Iris pigment epithelial cell (primary cell): ENCODE results near the gene TPST2.
A peak's percentile ranks its signal among the peaks of the same experiment; 100 is the strongest.

Source experiments
- DNase-seq: peaks from one replicate; pipeline ENCODE4 v3.0.0-alpha.2; 2011; ENCODE audit warnings: low read depth

TPST2 gene

GRCh38 chr22:26610072-26610958 lies 20.4 kb upstream of the TPST2 start:
- DNase-seq = peak; percentile 67

GRCh38 chr22:26609287-26609686 lies 19.4 kb upstream of the TPST2 start:
- DNase-seq = no peak

DNA sequence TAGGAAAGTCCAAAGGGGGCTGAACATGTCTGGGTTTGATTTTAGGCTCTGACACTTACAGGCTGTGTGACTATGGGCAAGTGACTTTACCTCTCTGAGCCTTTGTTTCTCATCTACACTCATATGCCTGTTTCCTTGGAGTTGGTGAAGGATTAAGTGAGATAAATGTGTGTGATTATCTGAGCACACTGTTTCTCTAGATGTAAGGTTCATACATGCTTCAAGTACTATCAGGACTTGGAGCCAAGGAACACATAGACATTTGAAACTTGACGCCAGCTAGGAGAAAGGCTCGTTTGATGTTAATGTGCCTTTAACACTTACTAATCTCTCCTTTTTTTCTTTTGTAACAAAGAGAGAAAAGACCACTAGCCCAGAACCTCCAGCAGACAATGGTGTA lies 18.2 kb upstream of the TPST2 start:
- DNase-seq = no peak

DNA sequence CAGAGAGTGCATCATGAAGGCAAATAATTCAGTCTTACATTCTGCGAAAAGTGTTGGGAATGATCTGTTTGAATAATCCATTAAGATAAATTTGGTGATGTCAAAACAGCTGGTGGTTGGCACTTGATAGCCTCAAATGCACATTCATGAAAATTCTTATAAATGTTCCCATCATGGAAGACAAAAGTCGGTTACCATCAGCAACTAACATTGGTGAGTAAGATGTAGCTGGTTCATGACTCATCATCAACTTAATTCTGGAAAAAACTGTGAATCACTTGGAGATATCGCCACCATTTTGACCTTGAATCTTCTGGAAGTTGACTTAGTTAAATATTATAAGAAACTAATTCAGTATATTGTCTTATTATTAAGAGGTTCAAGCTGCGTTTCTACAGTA lies 16.7 kb upstream of the TPST2 start:
- DNase-seq = peak; percentile 76

DNA sequence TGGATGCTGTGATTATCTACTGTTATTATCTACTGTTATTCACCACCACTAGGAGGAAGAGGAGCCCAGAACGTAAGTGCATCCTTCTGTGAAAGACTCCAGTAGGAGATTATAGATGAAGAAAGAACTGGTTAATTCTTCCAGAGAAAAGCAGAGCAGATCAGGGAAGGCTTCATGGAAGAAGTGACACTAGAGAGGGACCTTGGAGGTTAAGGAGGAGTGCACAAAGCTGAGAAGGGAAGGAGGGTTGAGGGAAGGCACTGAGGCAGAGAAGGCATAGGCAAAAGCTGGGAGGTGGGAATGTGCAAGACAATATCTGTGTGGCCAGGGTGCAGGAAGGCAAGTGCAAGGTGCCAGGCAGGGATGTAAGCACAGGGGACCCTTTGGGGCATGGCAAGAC lies 14.4 kb upstream of the TPST2 start:
- no peak for DNase-seq

GRCh38 chr22:26602127-26602526 lies 12.2 kb upstream of the TPST2 start:
- no peak for DNase-seq

GRCh38 chr22:26601726-26602125 lies 11.8 kb upstream of the TPST2 start:
- DNase-seq = no peak

- no peak for DNase-seq
Observed at GRCh38 chr22:26599505-26599904, 9.6 kb upstream of the TPST2 start.

- no peak for DNase-seq
Observed at GRCh38 chr22:26597480-26597879, 7.5 kb upstream of the TPST2 start.

DNA sequence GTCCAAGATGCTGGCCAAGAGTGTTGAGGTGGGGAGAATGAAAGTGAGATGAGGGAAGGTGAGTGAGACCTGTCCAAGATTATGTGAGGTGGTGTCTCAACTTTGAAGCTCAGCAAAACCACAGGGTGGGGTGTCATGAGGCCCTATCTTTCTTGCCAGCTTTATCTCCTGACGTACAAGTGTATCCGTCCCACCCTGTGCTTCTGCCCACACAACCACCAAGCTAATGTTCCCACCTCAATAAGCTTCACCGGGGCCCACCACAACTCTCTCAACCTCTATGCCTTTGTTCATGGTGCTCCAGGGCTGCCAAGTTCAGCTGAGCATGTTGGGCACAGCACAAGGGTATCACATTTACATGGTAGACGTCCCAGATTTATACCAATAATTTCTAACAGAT lies 7.1 kb upstream of the TPST2 start:
- DNase-seq = no peak

GRCh38 chr22:26593763-26594162 lies 3.8 kb upstream of the TPST2 start:
- DNase-seq = no peak

DNA sequence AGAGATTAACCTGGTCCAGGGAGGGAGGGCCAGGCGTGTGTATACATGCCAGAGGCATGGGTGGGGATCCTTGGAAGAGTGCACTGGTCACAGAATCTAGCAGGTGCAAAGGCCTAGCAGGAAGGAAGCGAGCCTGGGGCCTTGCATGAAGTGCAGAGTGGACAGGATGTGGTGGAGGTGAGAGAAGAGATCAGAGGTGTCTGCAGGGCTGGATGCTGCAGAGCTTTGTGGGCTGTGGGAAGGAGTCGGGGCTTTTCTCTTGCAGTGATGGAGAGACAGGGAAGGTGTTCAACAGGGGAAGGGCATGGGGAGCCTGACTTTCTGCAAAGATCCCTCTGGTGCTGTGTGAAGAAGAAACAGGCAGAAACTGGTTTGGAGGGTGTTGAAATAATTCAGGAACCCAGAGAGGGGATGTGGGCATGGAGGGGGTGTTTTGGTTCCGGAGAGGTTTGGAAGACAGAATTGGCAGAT lies 2.5 kb upstream of the TPST2 start:
- no peak for DNase-seq

DNA sequence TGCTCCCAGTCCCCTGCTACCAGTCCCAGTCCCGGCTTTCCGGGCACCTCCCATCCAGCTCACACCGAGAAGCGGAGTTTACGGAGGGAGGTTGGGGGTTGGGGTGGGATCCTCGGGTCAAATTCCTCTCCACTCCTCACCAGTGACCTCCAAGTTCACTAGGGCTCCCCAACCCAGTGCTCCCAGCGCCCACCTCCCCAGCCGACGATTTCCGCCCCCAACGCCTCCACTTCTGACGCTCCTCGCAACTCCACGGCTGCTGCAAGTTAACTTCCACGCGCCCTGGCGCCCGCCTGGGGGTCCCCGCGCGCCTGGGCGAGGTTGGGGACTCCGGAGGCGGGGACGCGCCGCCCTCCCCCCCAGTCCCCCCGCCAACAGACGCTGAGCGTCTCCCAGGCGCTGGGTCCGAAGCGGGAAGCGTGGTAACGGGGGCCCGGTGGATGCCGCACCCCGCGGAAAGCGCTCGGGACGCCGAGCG lies 526 bp downstream of the TPST2 start:
- DNase-seq = peak; percentile 4

GRCh38 chr22:26588729-26589366 lies 1.1 kb downstream of the TPST2 start:
- DNase-seq = no peak

DNA sequence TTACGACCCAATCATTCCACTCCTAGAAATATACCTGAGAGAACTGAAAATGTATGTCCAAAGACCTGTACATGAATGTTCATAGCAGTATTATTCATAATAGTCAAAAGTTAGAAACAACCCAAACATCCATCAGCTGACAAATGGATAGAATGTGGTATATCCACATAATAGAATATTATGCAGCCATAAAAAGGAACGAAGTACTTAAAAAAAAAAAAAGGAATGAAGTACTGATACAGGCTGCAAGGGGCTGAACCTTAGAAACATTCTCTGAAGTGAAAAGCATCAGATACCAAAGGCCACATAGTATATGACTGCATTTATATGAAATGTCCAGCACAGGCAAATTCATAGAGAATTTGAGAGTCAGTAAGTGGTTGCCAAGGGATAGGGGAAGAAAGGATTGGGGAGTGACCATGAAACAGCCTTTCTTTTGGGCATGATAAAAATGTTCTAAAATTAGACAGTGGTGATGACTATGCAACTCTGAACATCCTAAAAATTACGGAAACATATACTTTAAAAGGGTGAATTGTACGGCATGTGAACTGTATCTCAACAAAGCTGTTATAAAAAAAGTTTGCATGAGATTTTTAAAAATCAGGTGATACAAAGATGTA lies 1.8 kb downstream of the TPST2 start:
- no peak for DNase-seq

GRCh38 chr22:26586556-26587325 lies 3.2 kb downstream of the TPST2 start:
- no peak for DNase-seq

DNA sequence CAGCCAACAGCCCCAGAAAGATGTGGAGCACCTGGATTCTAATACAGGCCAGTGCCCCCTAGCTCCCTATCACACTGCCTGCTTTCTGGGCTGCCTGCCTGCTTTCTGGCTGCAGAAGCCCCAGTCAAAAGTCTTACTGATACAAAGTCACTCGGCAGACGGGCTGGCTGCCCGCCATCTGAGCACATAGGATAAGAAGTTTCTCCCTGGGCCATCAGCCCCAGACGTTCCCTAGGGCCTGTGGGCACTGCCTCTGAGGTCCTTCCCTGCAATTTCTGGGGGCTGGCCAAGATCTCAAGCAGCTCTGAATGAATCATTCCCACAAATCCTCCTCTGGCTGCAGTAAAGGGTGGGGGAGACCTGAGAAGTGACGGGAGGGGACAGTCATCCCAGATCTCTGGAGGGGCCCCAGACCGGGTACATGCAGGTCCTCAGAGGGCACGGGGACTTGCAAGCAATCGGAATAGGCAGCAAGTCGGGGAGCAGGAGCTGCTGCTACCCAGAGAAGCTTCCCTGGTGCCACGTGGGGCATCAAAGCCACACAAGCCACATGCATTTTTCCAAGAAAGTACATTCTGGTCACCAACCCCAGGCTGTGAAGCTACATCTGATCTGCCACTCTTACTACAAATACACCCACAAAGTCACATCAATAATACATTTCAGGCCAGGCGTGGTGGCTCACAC lies 4.7 kb downstream of the TPST2 start:
- peak; percentile 67 for DNase-seq

GRCh38 chr22:26584010-26584409 lies 5.9 kb downstream of the TPST2 start:
- no peak for DNase-seq

DNA sequence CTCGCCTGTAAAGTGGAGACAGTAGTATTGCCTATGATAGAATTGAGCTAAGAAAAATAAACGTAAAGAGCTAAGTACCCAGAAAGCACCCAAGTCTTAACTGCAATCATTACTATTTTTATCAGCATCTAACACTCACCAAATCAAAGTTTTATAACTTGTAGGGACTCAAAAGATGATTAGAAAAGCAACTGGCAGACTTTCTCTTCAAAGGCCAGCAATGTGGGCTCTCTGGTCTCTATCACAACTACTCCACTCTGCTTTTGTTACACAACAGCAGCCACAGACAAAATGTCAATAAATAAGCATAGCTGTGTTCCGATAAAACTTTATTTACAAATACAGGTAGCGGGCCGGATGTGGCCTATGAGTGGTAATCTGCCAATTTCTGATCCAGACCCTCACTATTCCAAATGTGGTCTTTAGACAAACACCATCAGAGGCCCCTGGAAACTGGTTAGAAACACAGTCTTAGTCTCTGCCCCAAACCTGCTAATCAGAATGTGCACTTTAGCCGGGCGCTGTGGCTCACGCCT lies 8.2 kb downstream of the TPST2 start:
- DNase-seq = no peak

DNA sequence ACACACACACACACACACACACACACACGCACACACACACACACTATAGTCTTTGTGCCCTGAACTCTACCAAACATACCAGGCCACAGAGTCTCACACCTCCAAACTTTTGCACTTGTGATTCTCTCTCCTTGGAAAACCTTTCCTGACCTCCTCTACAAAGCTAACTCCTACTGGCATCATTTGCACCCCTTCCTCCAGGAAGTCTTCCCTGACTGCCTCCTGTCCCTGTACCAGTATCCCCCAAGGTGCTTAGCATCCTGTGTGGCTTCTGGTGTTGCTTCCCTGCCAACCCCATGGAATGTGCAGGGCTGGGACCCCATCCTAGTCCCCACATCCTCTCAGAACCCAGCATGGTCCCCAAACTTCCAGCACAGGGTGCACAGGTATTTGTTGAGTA lies 8.9 kb downstream of the TPST2 start:
- no peak for DNase-seq

GRCh38 chr22:26580240-26580962 lies 9.5 kb downstream of the TPST2 start:
- DNase-seq = no peak
